ENCODE data around the gene CUX1. TPM values are rescaled to one million over a fixed set of nuclear protein-coding genes. Genes with fewer than 3 reads are reported as not detected.
"Not testable (repeated sequence)": the region's sequence is repeated elsewhere in the genome, so short reads cannot be mapped to it uniquely, and the experiment has no call there.

The CUX1 gene
- total RNA-seq, 4 donors from 2014 or later, result 40.0 to 55.9 (median 47.3) TPM

GRCh38 chr7:102021841-102022618, 204.6 kb downstream of the CUX1 start:
- Histone ChIP-seq H3K4me1 (no peaks in the 10 kb centered on the region), H3K9me3 (no peaks in the 10 kb centered on the region), H3K27ac (no peak overlapping the region), H3K27me3 (no peaks in the 10 kb centered on the region), H3K4me3 (no peak overlapping the region), H3K36me3 (peaks cover 0 to 6% (median 3%) of the 10 kb centered on the region in 3 donors)
- WGBS, 2 donors, result 89 to 93% methylated on average over 19 to 24 of the region's 24 CpGs
- TF ChIP-seq CTCF (IDR thresholded peaks at IDR 0.05) (no peak), POLR2A (IDR thresholded peaks at IDR 0.05) (no peak)
- DNase-seq, result no peak
- intact Hi-C loops (cut with DNase I), result no loop called here

GRCh38 chr7:102024005-102024768, 206.8 kb downstream of the CUX1 start:
- WGBS, 2 donors, result 77 to 85% methylated on average over 10 of the region's 10 CpGs
- no peaks in the 10 kb centered on the region for H3K4me1 ChIP-seq
- H3K4me3 ChIP-seq, result no peak overlapping the region
- no peak for DNase-seq
- H3K36me3 ChIP-seq, result peaks cover 0 to 21% (median 3%) of the 10 kb centered on the region in 3 donors
- no peaks in the 10 kb centered on the region for H3K9me3 ChIP-seq
- H3K27me3 ChIP-seq, result no peaks in the 10 kb centered on the region
- no peak for TF ChIP-seq POLR2A (IDR thresholded peaks at IDR 0.05)
- no peak for TF ChIP-seq CTCF (IDR thresholded peaks at IDR 0.05)
- H3K27ac ChIP-seq, result no peak overlapping the region
- intact Hi-C loops (cut with DNase I), result no loop called here

GRCh38 chr7:102024769-102025391, 207.5 kb downstream of the CUX1 start:
- 80 to 89% methylated on average over 11 to 13 of the region's 15 CpGs for WGBS, 2 donors
- Histone ChIP-seq H3K36me3 (peaks cover 0 to 28% (median 3%) of the 10 kb centered on the region in 3 donors), H3K27ac (no peak overlapping the region), H3K27me3 (no peaks in the 10 kb centered on the region), H3K9me3 (no peaks in the 10 kb centered on the region), H3K4me1 (no peaks in the 10 kb centered on the region), H3K4me3 (no peak overlapping the region)
- intact Hi-C loops (cut with DNase I), result no loop called here
- DNase-seq, result no peak
- no peak for TF ChIP-seq CTCF (IDR thresholded peaks at IDR 0.05)
- no peak for TF ChIP-seq POLR2A (IDR thresholded peaks at IDR 0.05)

GRCh38 chr7:102025777-102026176, 208.4 kb downstream of the CUX1 start:
- intact Hi-C loops (cut with DNase I); H3K27me3 ChIP-seq; H3K4me3 ChIP-seq; H3K9me3 ChIP-seq; DNase-seq; H3K4me1 ChIP-seq; H3K27ac ChIP-seq: not testable (repeated sequence)
- peaks cover 0 to 37% (median 3%) of the 10 kb centered on the region in 3 donors for H3K36me3 ChIP-seq
- WGBS, 2 donors, result 76 to 90% methylated on average over 4 of the region's 4 CpGs

- Histone ChIP-seq H3K36me3 (peaks cover 0 to 34% (median 0%) of the 10 kb centered on the region in 3 donors), H3K27ac (no peak overlapping the region), H3K4me3 (no peak overlapping the region), H3K9me3 (no peaks in the 10 kb centered on the region), H3K27me3 (no peaks in the 10 kb centered on the region), H3K4me1 (no peaks in the 10 kb centered on the region)
- no peak for DNase-seq
- intact Hi-C loops (cut with DNase I), result no loop called here
- no peak for TF ChIP-seq POLR2A (IDR thresholded peaks at IDR 0.05)
- TF ChIP-seq CTCF (IDR thresholded peaks at IDR 0.05), result no peak
- 66 to 87% methylated on average over 8 to 18 of the region's 18 CpGs for WGBS, 2 donors
Observed at GRCh38 chr7:102028206-102028826, 210.9 kb downstream of the CUX1 start.

All from esophagus squamous epithelium (tissue), 5 donors.